Activated CD4-positive, alpha-beta T cell treated with anti-CD3 and anti-CD28 coated beads for 1 hour (primary cell): ENCODE data around the gene CLIP4.

Source experiments
- DNase-seq: peaks from one replicate; pipeline ENCODE4 v3.0.0-alpha.2; 2020

Gene CLIP4

GRCh38 chr2:29143657-29144056 lies 28.4 kb downstream of the CLIP4 start:
- DNase-seq, result no peak

GRCh38 chr2:29146197-29146596 lies 31.0 kb downstream of the CLIP4 start:
- no peak for DNase-seq

- no peak for DNase-seq
These were observed 32.7 kb downstream of the CLIP4 start for GRCh38 chr2:29147963-29148362.

GRCh38 chr2:29154610-29155009 lies 39.4 kb downstream of the CLIP4 start:
- no peak for DNase-seq

GRCh38 chr2:29155578-29155977 lies 40.4 kb downstream of the CLIP4 start:
- DNase-seq, result no peak

GRCh38 chr2:29157131-29157530 lies 41.9 kb downstream of the CLIP4 start:
- DNase-seq, result no peak

GRCh38 chr2:29159125-29159524 lies 43.9 kb downstream of the CLIP4 start:
- DNase-seq, result no peak

GRCh38 chr2:29160184-29160583 lies 45.0 kb downstream of the CLIP4 start:
- no peak for DNase-seq

GRCh38 chr2:29162204-29162928 lies 47.2 kb downstream of the CLIP4 start:
- no peak for DNase-seq

GRCh38 chr2:29164091-29164846 lies 49.1 kb downstream of the CLIP4 start:
- no peak for DNase-seq

GRCh38 chr2:29165362-29166241 lies 50.4 kb downstream of the CLIP4 start:
- DNase-seq, result no peak

- no peak for DNase-seq
These were observed 51.2 kb downstream of the CLIP4 start for GRCh38 chr2:29166242-29167039.

- DNase-seq, result no peak
These were observed 59.7 kb downstream of the CLIP4 start for GRCh38 chr2:29174937-29175336.

DNA sequence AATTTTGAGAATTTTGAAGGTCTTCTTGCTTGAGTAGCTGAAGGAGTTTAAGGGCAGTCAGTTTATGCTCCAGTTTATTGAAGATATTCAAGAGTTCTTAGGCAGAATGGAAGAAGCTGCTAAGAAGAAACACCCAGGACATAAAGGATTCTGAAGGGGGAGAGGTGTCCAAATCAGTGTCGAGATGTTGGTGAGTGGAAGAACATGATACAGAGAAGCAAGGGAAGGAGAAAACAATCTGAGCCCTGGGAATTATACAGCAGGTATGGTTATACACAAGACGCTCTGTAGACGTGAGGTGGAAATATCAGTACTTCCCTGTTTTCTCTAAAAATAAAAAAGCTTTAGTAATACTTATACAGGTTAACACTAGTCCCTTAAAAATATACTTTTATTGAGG lies 60.1 kb downstream of the CLIP4 start:
- DNase-seq, result no peak

DNA sequence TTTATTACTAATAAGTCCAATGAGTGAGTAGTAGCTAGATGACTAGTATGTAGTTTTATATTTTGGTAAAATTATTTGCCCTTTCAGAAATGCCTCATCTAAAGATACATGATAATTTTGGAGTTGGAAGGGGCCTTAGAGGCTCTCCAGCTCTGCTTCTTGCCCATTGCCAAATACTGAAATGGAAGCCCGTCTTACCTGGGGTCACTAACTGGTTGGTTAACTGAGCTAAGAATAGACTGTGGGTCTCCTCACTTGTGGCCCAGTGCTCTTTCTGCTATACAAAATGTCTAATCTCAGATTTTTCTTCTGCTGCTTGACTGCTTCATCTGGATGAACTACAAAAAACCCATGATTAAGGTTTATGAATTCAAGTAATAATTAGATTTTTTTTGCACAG lies 67.1 kb downstream of the CLIP4 start:
- DNase-seq, result no peak

GRCh38 chr2:29182920-29183319 lies 67.7 kb downstream of the CLIP4 start:
- no peak for DNase-seq

GRCh38 chr2:29184531-29184930 lies 69.3 kb downstream of the CLIP4 start:
- no peak for DNase-seq

DNA sequence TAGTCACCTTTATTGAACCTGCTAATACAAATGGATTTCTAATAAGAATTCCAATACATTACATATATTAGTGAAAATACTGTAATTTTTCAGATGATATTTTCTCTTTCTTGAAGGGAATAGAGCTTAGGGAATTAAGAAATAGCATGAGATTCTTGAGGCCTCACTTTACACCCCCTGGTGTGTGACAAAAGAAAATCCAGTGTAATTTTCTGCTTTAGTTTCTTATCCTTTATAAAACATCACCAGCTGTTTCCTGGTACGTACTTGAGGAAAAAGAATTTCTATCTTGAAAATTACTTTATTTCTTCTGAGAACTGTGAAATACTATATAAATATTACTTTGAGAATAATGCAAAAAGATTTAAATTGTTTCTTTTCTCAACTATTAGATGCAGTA lies 71.6 kb downstream of the CLIP4 start:
- no peak for DNase-seq

GRCh38 chr2:29187926-29188325 lies 72.7 kb downstream of the CLIP4 start:
- DNase-seq, result no peak

GRCh38 chr2:29189052-29189451 lies 73.8 kb downstream of the CLIP4 start:
- no peak for DNase-seq

GRCh38 chr2:29191817-29192216 lies 76.6 kb downstream of the CLIP4 start:
- no peak for DNase-seq

- DNase-seq, result no peak
These were observed 77.3 kb downstream of the CLIP4 start for GRCh38 chr2:29192526-29192925.

DNA sequence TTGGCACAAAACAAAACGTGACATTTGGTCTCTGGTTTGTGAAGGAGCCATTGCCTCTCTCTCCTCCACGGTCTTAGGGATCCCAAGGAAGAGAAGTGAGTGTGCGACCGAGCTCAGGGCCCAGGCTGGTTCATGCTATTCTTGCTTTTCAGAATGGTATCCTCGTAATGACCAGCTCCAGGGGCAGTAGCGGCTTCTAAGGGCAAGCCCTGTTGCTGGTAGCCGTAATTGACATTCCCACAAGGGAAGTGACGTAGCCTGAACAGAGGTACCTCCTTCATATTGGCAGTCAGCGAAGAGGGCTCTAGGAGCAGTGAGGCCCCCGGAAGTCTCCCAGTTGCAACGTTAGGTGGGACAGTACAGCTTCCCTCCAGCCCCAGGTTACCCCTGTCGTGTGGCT lies 77.9 kb downstream of the CLIP4 start:
- DNase-seq, result no peak
